Smooth muscle cell (in vitro differentiated cells): ENCODE measurements around the gene ARPC1A. TPM values are rescaled to one million over a fixed set of nuclear protein-coding genes. Genes with fewer than 3 reads are reported as not detected.
"Not testable (repeated sequence)": the region's sequence is repeated elsewhere in the genome, so short reads cannot be mapped to it uniquely, and the experiment has no call there.

Experiments
- DNase-seq: peaks from one replicate; lab custom pipeline; 2025; ENCODE audit not compliant: unreplicated experiment; lab: John Stamatoyannopoulos, UW
- H2AFZ ChIP-seq: fragments of 200-600 bp; sonication (generic); 2 replicates; pipeline ENCODE4 v1.6.0; 2016; ENCODE audit warnings: antibody characterized with exemption, low read depth, mild to moderate bottlenecking
- H3F3A ChIP-seq: fragments of 200-600 bp; sonication (generic); 2 replicates; pipeline ENCODE4 v1.6.0; 2017; ENCODE audit warnings: antibody characterized with exemption, low read depth
- H3K27ac ChIP-seq: fragments of 200-600 bp; sonication (generic); 2 replicates; pipeline ENCODE4 v1.5.1; 2016; ENCODE audit warnings: low read depth, mild to moderate bottlenecking
- H3K27me3 ChIP-seq: fragments of 200-600 bp; sonication (generic); 2 replicates; pipeline ENCODE4 v1.6.1; 2016; ENCODE audit warnings: low read depth, mild to moderate bottlenecking
- H3K36me3 ChIP-seq: fragments of 200-600 bp; sonication (generic); 2 replicates; pipeline ENCODE4 v1.5.1; 2016; ENCODE audit warnings: low read depth
- H3K4me1 ChIP-seq: fragments of 200-600 bp; sonication (generic); 2 replicates; pipeline ENCODE4 v1.5.1; 2016; ENCODE audit warnings: low read depth
- H3K4me2 ChIP-seq: fragments of 200-600 bp; sonication (generic); 2 replicates; pipeline ENCODE4 v1.6.0; 2016; ENCODE audit warnings: mild to moderate bottlenecking
- H3K4me3 ChIP-seq: fragments of 200-600 bp; sonication (generic); 2 replicates; pipeline ENCODE4 v1.5.1; 2016; ENCODE audit warnings: mild to moderate bottlenecking
- H3K79me2 ChIP-seq: fragments of 200-600 bp; sonication (generic); 2 replicates; pipeline ENCODE4 v1.6.0; 2016; ENCODE audit warnings: low read depth, mild to moderate bottlenecking
- H3K9ac ChIP-seq: fragments of 200-600 bp; sonication (generic); 2 replicates; pipeline ENCODE4 v1.6.0; 2016; ENCODE audit warnings: low read depth
- H3K9me3 ChIP-seq: fragments of 200-600 bp; sonication (generic); replicated peaks from 2 replicates; pipeline ENCODE4 v1.5.1; 2016; ENCODE audit warnings: low read depth
- H4K20me1 ChIP-seq: fragments of 200-600 bp; sonication (generic); 2 replicates; pipeline ENCODE4 v1.6.0; 2016; ENCODE audit warnings: low read depth
- WGBS: methylation state at CpG from one replicate; pipeline ENCODE4 v1.1.7; 2016; ENCODE audit warnings: low lambda C conversion rate; 5-methylcytosine and 5-hydroxymethylcytosine counted together
- polyA plus RNA-seq: library from polyadenylated mRNA; unstranded; fragments of >200 nt; fragmentation: Nextera tagmentation; extraction: Ambion mirVana; gene quantifications from 2 replicates; pipeline ENCODE4 v1.2.1, GENCODE V29; 2016
- total RNA-seq: library from RNA; depleted of rRNA; stranded (reverse); fragments of >200 nt; gene quantifications from 2 replicates; pipeline ENCODE4 v1.2.3, GENCODE V29; 2014
- TF ChIP-seq, protein P1 (sequence below): fragments of 200-600 bp; sonication (generic); IDR thresholded peaks from 2 replicates; pipeline ENCODE4 v1.5.1; 2017; ENCODE audit warnings: borderline replicate concordance, mild to moderate bottlenecking, antibody characterized with exemption; ENCODE audit not compliant: insufficient read depth, poor library complexity, severe bottlenecking

Gene ARPC1A
- total and polyA plus RNA-seq, 2 experiments from 2014 or later, result 85.0 to 113 TPM

DNA sequence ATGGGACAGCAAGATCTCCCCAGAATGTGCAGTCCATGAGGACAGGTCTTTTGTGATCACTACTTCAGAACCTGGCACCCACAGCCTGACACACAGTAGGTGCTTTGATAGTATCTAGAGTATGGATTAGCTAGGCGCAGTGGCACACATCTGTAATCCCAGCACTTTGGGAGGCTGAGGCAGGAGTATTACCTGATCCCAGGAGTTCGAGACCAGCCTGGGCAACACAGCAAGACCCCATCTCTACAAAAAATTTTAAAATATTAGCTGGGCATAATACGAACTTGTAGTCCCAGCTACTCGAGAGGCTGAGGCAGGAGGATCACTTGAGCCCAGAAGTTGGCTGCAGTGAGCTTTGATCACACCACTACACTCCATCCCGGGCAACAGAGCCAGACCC is 26.5 kb downstream of the ARPC1A start:
- TF ChIP-seq, protein P1, sequence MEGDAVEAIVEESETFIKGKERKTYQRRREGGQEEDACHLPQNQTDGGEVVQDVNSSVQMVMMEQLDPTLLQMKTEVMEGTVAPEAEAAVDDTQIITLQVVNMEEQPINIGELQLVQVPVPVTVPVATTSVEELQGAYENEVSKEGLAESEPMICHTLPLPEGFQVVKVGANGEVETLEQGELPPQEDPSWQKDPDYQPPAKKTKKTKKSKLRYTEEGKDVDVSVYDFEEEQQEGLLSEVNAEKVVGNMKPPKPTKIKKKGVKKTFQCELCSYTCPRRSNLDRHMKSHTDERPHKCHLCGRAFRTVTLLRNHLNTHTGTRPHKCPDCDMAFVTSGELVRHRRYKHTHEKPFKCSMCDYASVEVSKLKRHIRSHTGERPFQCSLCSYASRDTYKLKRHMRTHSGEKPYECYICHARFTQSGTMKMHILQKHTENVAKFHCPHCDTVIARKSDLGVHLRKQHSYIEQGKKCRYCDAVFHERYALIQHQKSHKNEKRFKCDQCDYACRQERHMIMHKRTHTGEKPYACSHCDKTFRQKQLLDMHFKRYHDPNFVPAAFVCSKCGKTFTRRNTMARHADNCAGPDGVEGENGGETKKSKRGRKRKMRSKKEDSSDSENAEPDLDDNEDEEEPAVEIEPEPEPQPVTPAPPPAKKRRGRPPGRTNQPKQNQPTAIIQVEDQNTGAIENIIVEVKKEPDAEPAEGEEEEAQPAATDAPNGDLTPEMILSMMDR, result no peak
- no peak for DNase-seq
- WGBS, result 97% methylated on average over 5 of the region's 5 CpGs
- Histone ChIP-seq H3K4me3 (no peak overlapping the region), H3K79me2 (no peaks in the 10 kb centered on the region), H3K9ac (no peak overlapping the region), H2AFZ (no peak overlapping the region), H3K36me3 (peaks cover 7% of the 10 kb centered on the region), H3K4me1 (no peaks in the 10 kb centered on the region), H3K4me2 (no peak overlapping the region), H3F3A (no peaks in the 10 kb centered on the region), H3K27me3 (no peaks in the 10 kb centered on the region), H4K20me1 (peaks cover 2% of the 10 kb centered on the region), H3K9me3 (no peaks in the 10 kb centered on the region), H3K27ac (no peak overlapping the region)

DNA sequence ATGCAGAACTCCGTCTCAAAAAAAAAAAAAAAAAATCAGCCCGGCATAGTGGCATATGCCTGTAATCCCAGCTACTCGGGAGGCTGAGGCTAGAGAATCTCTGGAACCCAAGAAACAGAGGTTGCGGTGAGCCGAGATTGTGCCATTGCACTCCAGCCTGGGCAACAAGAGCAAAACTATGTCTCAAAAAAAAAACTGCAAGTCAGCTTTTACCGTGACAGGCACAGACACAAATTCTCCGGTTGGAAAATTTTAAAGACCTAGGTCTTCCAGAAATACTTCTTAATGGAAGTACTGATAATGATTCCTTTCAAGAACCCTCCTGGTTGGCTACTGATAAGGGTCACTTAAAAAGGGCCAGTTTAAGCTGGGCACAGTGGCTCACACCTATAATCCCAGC is 29.4 kb downstream of the ARPC1A start:
- Histone ChIP-seq H3F3A (no peaks in the 10 kb centered on the region), H2AFZ (no peak overlapping the region), H3K9ac (no peak overlapping the region), H3K4me1 (no peaks in the 10 kb centered on the region), H3K79me2 (no peaks in the 10 kb centered on the region), H3K27ac (no peak overlapping the region), H3K9me3 (no peaks in the 10 kb centered on the region), H3K4me3 (no peak overlapping the region), H3K4me2 (no peak overlapping the region), H3K36me3 (peaks cover 18% of the 10 kb centered on the region), H4K20me1 (no peaks in the 10 kb centered on the region), H3K27me3 (no peaks in the 10 kb centered on the region)
- no peak for DNase-seq
- WGBS, result 98% methylated on average over 7 of the region's 7 CpGs
- TF ChIP-seq, protein P1, result no peak

DNA sequence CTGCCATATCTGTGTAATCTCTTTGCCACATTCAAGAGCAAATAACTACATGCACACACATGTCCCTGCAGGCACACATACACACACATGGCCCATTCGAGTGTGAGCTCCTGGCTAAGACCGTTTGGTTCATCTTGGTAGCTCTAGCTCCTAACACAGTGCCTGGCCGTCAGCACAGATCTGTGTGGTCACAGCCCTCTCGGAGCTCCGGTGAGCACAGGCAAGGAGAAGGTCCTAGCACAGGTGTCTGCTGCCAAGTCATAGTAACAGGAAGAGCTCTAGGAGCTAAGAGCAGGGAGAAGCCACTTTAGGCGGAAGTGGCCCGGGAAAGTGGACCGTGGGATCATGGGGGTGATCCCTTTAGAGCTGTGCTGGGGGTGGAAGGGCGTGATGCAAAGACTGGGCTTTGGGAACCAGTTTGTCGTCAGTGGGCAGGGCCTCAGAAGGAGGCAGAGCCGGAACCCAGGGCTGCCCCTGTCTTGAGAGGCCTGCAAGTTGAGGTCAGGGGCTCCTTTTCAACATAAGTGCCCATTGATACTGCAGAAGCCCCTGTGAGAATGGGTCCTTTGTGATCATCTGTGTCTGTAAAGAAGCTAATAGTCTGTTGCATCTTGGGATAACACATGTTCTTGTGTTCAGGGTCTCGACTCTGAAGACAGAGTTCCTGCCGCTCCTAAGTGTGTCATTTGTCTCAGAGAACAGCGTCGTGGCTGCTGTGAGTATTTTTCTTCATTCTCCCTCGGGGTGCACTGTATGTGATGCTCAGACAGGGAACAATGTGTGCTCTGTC is 32.2 kb downstream of the ARPC1A start:
- Histone ChIP-seq H3K9me3 (no peaks in the 10 kb centered on the region), H3K4me2 (no peak overlapping the region), H2AFZ (no peak overlapping the region), H3K27ac (no peak overlapping the region), H3K27me3 (no peaks in the 10 kb centered on the region), H3K9ac (no peak overlapping the region), H3K36me3 (peaks cover 18% of the 10 kb centered on the region), H3K4me1 (no peaks in the 10 kb centered on the region), H3F3A (peaks cover 10% of the 10 kb centered on the region), H3K79me2 (no peaks in the 10 kb centered on the region), H3K4me3 (no peak overlapping the region), H4K20me1 (peaks cover 6% of the 10 kb centered on the region)
- TF ChIP-seq, protein P1, result no peak
- WGBS, result 96% methylated on average over 16 of the region's 16 CpGs
- DNase-seq, result no peak

DNA sequence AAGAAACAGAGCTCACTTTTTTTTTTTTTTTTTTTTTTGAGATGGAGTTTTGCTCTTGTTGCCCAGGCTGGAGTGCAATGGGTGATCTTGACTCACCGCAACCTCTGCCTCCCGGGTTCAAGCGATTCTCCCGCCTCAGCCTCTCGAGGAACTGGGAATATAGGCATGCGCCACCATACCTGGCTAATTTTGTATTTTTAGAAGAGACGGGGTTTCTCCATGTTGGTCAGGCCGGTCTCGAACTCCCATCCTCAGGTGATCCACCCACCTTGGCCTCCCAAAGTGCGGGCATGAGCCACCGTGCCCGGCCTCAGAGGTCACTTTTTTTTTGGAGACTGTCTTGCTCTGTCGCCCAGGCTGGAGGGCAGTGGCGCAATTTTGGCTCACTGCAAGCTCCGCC is 32.8 kb downstream of the ARPC1A start:
- not testable (repeated sequence) for H3K4me1 ChIP-seq, H3K79me2 ChIP-seq, DNase-seq, H3K9ac ChIP-seq, H3K27me3 ChIP-seq, H3K4me2 ChIP-seq, H3K9me3 ChIP-seq, H3K4me3 ChIP-seq, H2AFZ ChIP-seq, H3K27ac ChIP-seq
- Histone ChIP-seq H3K36me3 (peaks cover 19% of the 10 kb centered on the region), H3F3A (peaks cover 15% of the 10 kb centered on the region), H4K20me1 (peaks cover 11% of the 10 kb centered on the region)
- WGBS, result 99% methylated on average over 15 of the region's 15 CpGs
